ENCODE measurements around the gene TMSB4X. TPM values are rescaled to one million over a fixed set of nuclear protein-coding genes. Genes with fewer than 3 reads are reported as not detected.

The TMSB4X gene
- total RNA-seq, 4 donors from 2014 or later = 880 to 1,466 (median 1,228) TPM

- H3K27ac ChIP-seq = no peak overlapping the region
- DNase-seq (ENCODE audit: low spot score in 2 of 2) = no peak
Measured at GRCh38 chrX:13008851-13009250, 33.9 kb downstream of the TMSB4X start.

GRCh38 chrX:13009273-13009672 is 34.4 kb downstream of the TMSB4X start:
- Histone ChIP-seq H3K4me3 (no peak overlapping the region), H3K27me3 (no peaks in the 10 kb centered on the region), H3K9me3 (no peaks in the 10 kb centered on the region), H3K36me3 (no peaks in the 10 kb centered on the region), H3K4me1 (peaks cover 23% of the 10 kb centered on the region), H3K27ac (no peak overlapping the region)
- WGBS = 47% methylated on average over 3 of the region's 3 CpGs
- TF ChIP-seq POLR2A (IDR thresholded peaks at IDR 0.05) = no peak
- no peak for TF ChIP-seq EP300 (IDR thresholded peaks at IDR 0.05)
- no peak for TF ChIP-seq POLR2AphosphoS5 (IDR thresholded peaks at IDR 0.05)
- TF ChIP-seq CTCF (IDR thresholded peaks at IDR 0.05) = no peak
- DNase-seq (ENCODE audit: low spot score in 2 of 2) = no peak

More at GRCh38 chrX:13008851-13009250, 33.9 kb downstream of the TMSB4X start:
- Histone ChIP-seq H3K4me3 (no peak overlapping the region), H3K36me3 (no peaks in the 10 kb centered on the region), H3K27me3 (no peaks in the 10 kb centered on the region), H3K4me1 (peaks cover 23% of the 10 kb centered on the region), H3K9me3 (no peaks in the 10 kb centered on the region)
- TF ChIP-seq POLR2AphosphoS5 (IDR thresholded peaks at IDR 0.05) = no peak
- no peak for TF ChIP-seq EP300 (IDR thresholded peaks at IDR 0.05)
- no peak for TF ChIP-seq CTCF (IDR thresholded peaks at IDR 0.05)
- no peak for TF ChIP-seq POLR2A (IDR thresholded peaks at IDR 0.05)
- 75% methylated on average over 3 of the region's 3 CpGs for WGBS

GRCh38 chrX:13009844-13010243 is 34.9 kb downstream of the TMSB4X start:
- peaks cover 23% of the 10 kb centered on the region for H3K4me1 ChIP-seq
- no peak for DNase-seq (ENCODE audit: low spot score in 2 of 2)
- H3K4me3 ChIP-seq = no peak overlapping the region
- no peak overlapping the region for H3K27ac ChIP-seq
- H3K27me3 ChIP-seq = no peaks in the 10 kb centered on the region
- WGBS = 88% methylated on average over 8 of the region's 8 CpGs
- TF ChIP-seq CTCF (IDR thresholded peaks at IDR 0.05) (no peak), EP300 (IDR thresholded peaks at IDR 0.05) (no peak), POLR2A (IDR thresholded peaks at IDR 0.05) (no peak), POLR2AphosphoS5 (IDR thresholded peaks at IDR 0.05) (no peak)
- no peaks in the 10 kb centered on the region for H3K36me3 ChIP-seq
- H3K9me3 ChIP-seq = no peaks in the 10 kb centered on the region

GRCh38 chrX:13010546-13010945 is 35.6 kb downstream of the TMSB4X start:
- DNase-seq (ENCODE audit: low spot score in 2 of 2) = no peak
- Histone ChIP-seq H3K27ac (no peak overlapping the region), H3K36me3 (no peaks in the 10 kb centered on the region), H3K27me3 (no peaks in the 10 kb centered on the region), H3K4me3 (no peak overlapping the region), H3K4me1 (peaks cover 23% of the 10 kb centered on the region), H3K9me3 (no peaks in the 10 kb centered on the region)
- TF ChIP-seq POLR2AphosphoS5 (IDR thresholded peaks at IDR 0.05) = no peak
- TF ChIP-seq EP300 (IDR thresholded peaks at IDR 0.05) = no peak
- no peak for TF ChIP-seq CTCF (IDR thresholded peaks at IDR 0.05)
- TF ChIP-seq POLR2A (IDR thresholded peaks at IDR 0.05) = no peak
- WGBS = 79% methylated on average over 2 of the region's 2 CpGs

GRCh38 chrX:13013363-13014110 is 38.6 kb downstream of the TMSB4X start:
- WGBS = 55% methylated on average over 8 of the region's 8 CpGs

More at GRCh38 chrX:13013363-13014110, 38.6 kb downstream of the TMSB4X start:
- Histone ChIP-seq H3K4me3 (no peak overlapping the region), H3K27ac (peak overlapping the region; percentile 8), H3K9me3 (no peaks in the 10 kb centered on the region), H3K4me1 (peaks cover 5% of the 10 kb centered on the region), H3K27me3 (no peaks in the 10 kb centered on the region), H3K36me3 (no peaks in the 10 kb centered on the region)
- DNase-seq (ENCODE audit: low spot score in 2 of 2) = no peak
- TF ChIP-seq EP300 (IDR thresholded peaks at IDR 0.05) (no peak), POLR2AphosphoS5 (IDR thresholded peaks at IDR 0.05) (no peak), CTCF (IDR thresholded peaks at IDR 0.05) (no peak), POLR2A (IDR thresholded peaks at IDR 0.05) (no peak)
